GM21526 (cell line): ENCODE measurements around the gene MDP1.
A peak's percentile ranks its signal among the peaks of the same experiment; 100 is the strongest.
"Not testable (repeated sequence)": the region's sequence is repeated elsewhere in the genome, so short reads cannot be mapped to it uniquely, and the experiment has no call there.

ENCODE experiments used
- ATAC-seq: cut with Tn5 transposase; IDR thresholded peaks from one replicate; pipeline ENCODE4 v1.9.1; 2021; ENCODE audit warnings: moderate library complexity; ENCODE audit not compliant: unreplicated experiment, low FRiP score

MDP1 gene

GRCh38 chr14:24204163-24205146 lies 11.4 kb downstream of the MDP1 start:
- no peak for ATAC-seq

GRCh38 chr14:24203249-24203886 lies 12.5 kb downstream of the MDP1 start:
- ATAC-seq = not testable (repeated sequence)

GRCh38 chr14:24202538-24202937 lies 13.3 kb downstream of the MDP1 start:
- ATAC-seq = not testable (repeated sequence)

GRCh38 chr14:24198814-24199524 lies 16.9 kb downstream of the MDP1 start:
- no peak for ATAC-seq

GRCh38 chr14:24197056-24197450 lies 18.8 kb downstream of the MDP1 start:
- no peak for ATAC-seq

GRCh38 chr14:24196071-24197055 lies 19.5 kb downstream of the MDP1 start:
- peak; percentile 12 for ATAC-seq

GRCh38 chr14:24195186-24196070 lies 20.4 kb downstream of the MDP1 start, which contains the start of gene TM9SF1:
TM9SF1 (minus strand) TSS chr14:24195441; CDS start chr14:24195019, 422 bp downstream.
- ATAC-seq = peak; percentile 64

GRCh38 chr14:24194873-24195185 lies 21.0 kb downstream of the MDP1 start:
- ATAC-seq = no peak

GRCh38 chr14:24194186-24194872 lies 21.5 kb downstream of the MDP1 start:
- no peak for ATAC-seq

- ATAC-seq = no peak
These were observed 22.9 kb downstream of the MDP1 start for GRCh38 chr14:24192933-24193332.

- no peak for ATAC-seq
These were observed 25.4 kb downstream of the MDP1 start for GRCh38 chr14:24190416-24190815.

- ATAC-seq = no peak
These were observed 26.4 kb downstream of the MDP1 start for GRCh38 chr14:24189460-24189859.

- ATAC-seq = no peak
These were observed 26.8 kb downstream of the MDP1 start for GRCh38 chr14:24189059-24189375.

GRCh38 chr14:24188251-24189058 lies 27.4 kb downstream of the MDP1 start, which contains the start of gene IPO4:
IPO4 (minus strand) TSS chr14:24188816; CDS start chr14:24188787, 29 bp downstream.
- ATAC-seq = peak; percentile 67

GRCh38 chr14:24187539-24187915 lies 28.3 kb downstream of the MDP1 start:
- ATAC-seq = no peak

- ATAC-seq = no peak
These were observed 28.9 kb downstream of the MDP1 start for GRCh38 chr14:24186831-24187538.

GRCh38 chr14:24185741-24186140 lies 30.1 kb downstream of the MDP1 start:
- no peak for ATAC-seq
